B cell (primary cell): Measurements from ENCODE around the gene SLC16A10.

Experiments used
- EZH2 ChIP-seq: IDR thresholded peaks from 2 replicates; pipeline ENCODE4 v1.6.1; 2012; ENCODE audit warnings: borderline replicate concordance, low read depth, mild to moderate bottlenecking, moderate library complexity, low read length; ENCODE audit not compliant: insufficient read depth, poor library complexity, severe bottlenecking
- TF ChIP-seq, protein P1 (sequence below): fragments of 200-600 bp; IDR thresholded peaks from one replicate; pipeline ENCODE4 v1.8.0; 2022; ENCODE audit warnings: antibody characterized with exemption, mild to moderate bottlenecking

DNA sequence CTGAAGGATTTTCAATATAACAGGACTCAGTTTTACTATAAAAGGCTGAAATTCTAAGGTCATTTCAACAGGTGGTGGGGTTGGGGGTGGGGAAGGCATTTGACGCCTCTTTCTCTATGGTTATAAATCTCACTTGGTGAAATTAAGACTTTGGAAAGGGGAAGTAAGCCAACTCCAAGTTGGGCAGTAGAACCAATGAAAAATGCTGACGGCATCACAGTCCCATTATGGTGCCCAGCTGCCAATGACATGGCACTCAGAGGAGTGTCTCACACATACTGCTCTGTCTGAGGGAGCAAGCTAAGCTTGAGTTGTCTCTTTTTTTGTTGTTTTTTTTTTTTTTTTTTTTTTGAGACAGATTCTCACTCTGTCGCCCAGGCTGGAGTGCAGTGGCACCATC, 4.7 kb downstream of the SLC16A10 start:
- no peak for TF ChIP-seq EZH2
- TF ChIP-seq, protein P1, sequence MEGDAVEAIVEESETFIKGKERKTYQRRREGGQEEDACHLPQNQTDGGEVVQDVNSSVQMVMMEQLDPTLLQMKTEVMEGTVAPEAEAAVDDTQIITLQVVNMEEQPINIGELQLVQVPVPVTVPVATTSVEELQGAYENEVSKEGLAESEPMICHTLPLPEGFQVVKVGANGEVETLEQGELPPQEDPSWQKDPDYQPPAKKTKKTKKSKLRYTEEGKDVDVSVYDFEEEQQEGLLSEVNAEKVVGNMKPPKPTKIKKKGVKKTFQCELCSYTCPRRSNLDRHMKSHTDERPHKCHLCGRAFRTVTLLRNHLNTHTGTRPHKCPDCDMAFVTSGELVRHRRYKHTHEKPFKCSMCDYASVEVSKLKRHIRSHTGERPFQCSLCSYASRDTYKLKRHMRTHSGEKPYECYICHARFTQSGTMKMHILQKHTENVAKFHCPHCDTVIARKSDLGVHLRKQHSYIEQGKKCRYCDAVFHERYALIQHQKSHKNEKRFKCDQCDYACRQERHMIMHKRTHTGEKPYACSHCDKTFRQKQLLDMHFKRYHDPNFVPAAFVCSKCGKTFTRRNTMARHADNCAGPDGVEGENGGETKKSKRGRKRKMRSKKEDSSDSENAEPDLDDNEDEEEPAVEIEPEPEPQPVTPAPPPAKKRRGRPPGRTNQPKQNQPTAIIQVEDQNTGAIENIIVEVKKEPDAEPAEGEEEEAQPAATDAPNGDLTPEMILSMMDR = no peak
